ENCODE results near the gene TMED4.

TMED4 gene

DNA sequence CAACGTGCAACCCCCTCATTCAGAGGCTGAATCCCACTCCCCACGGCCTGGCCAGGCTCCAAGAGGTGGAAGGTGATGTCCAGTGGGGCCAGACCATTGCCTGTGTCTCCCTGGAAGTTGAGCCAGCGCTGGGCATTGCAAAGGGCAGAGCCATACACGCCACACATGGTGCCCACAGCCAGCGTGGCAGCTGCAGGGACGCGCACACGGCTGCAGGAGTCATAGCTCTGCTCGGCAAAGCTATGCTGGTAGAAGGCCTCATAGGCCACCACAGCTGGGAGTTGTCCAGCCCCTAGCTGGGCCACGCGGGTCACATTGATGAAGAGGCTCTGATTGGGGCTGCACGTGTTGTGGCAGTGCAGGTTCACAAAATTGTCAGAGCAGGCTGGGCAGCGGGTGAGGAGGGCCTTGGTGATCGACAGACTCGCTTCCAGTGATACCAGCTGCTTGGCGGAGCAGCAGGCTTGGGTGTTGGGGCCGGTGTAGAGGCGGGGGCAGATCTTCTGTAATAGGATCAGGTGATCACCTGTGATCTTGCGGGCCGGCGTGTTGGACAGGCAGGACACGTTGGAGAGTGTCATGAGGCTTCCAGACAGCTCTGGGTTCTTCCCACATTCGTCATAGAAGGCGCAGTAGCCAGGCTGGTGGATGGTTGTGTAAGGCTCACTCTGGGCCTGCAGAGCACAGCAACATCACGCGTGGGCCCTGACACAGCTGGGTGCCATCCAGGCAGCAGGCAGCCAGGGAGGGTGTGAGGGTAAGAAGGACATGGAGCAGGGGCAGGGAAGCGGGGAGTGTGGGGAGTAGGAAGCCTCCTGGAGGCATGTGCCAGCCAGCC lies 42.1 kb downstream of the TMED4 start:
- DNase-seq (ENCODE audit: low spot score) = no peak

- DNase-seq (ENCODE audit: low spot score) = no peak
These were observed 43.0 kb downstream of the TMED4 start for GRCh38 chr7:44538798-44539668.

DNA sequence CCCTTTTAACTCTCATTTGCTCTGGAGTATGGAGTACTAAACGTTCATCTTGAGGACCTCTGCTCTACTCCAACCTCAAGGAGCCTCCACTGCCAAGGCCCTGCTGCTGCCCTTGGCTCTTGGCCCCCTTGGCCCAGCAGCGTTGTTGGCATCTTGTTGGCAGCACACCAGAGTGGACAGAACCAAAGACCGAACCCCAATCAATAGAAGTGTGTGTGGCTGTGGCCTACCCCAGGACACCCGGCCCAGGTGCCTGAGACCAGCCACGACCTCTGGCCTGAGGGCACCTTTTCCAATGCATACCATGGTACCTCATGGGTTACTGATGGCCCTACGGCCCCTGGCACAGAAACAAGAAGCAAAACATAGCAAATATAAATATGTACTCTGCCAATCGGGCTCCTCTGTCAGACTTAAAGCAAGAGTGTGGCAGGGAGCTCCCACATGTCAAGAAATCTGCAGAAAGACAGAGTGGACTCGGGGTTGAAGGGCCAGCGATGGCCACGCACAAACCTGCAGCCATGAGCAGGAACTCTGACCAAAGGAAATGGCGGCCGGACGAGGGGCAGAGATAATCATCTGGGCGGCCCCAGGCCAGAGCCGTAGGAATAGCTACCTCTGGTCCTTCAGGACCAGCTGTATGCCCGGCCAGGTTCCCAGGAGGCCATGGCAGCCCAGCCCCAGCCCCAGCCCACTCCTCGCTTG lies 43.8 kb downstream of the TMED4 start:
- no peak for DNase-seq (ENCODE audit: low spot score)

- no peak for DNase-seq (ENCODE audit: low spot score)
These were observed 44.6 kb downstream of the TMED4 start for GRCh38 chr7:44537442-44537841.

- no peak for DNase-seq (ENCODE audit: low spot score)
These were observed 45.9 kb downstream of the TMED4 start for GRCh38 chr7:44536090-44536489.

GRCh38 chr7:44535348-44536064 lies 46.5 kb downstream of the TMED4 start:
- DNase-seq (ENCODE audit: low spot score) = no peak

GRCh38 chr7:44534501-44534900 lies 47.5 kb downstream of the TMED4 start:
- DNase-seq (ENCODE audit: low spot score) = peak; percentile 29

GRCh38 chr7:44534087-44534486 lies 47.9 kb downstream of the TMED4 start:
- no peak for DNase-seq (ENCODE audit: low spot score)

GRCh38 chr7:44533301-44534055 lies 48.6 kb downstream of the TMED4 start:
- no peak for DNase-seq (ENCODE audit: low spot score)

DNA sequence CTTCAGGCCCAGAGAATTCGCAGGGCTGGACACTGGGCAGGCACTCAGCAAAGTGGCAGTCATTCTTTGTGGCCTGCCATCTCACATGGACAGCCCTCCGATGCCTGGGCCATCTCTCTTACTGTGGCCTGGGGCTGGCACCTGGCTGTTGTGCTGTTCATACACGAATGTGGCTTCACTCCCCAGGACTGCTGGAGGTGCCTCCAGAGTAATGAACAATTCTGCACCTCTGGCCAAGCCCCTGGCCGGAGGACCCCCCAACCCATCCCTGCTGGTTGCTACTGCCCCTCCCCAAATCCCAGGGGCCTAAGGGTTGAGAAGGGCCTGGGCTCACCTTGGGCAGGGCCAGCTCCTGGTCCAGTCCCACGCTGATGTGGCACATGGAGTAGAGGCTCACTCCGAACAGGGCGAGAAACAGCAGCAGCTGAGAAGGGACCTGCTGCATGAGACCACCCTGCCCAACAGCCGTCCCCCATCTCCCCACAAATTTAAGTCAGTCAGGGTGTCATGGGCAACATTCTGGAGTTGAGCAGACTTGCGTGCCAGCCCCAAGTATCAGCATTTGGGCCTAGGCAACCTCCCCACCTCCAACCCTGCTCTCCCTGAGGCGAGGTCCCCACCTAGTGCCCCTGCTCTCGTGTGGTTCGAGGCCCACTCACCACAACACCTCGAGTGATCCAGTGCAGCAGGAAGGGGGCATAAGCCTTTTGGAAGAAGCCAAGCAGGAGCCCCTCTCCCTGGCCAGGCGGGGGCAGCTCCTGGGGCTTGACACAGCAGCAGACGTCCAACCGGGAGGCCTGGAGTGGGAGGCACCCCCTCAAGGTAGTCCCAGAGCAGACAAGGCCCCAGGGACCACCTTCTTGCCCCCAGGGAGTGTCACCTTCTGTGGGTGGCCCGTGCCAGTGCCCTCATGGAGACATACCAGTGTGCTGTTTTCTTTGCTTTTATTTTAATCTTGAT lies 50.3 kb downstream of the TMED4 start:
- DNase-seq (ENCODE audit: low spot score) = no peak

GRCh38 chr7:44530990-44531389 lies 51.0 kb downstream of the TMED4 start:
- no peak for DNase-seq (ENCODE audit: low spot score)
